HEK293T (cell line): Measurements from ENCODE around the gene PTPN1.
"Not testable (repeated sequence)": the region's sequence is repeated elsewhere in the genome, so short reads cannot be mapped to it uniquely, and the experiment has no call there.

Experiments
- ARNT ChIP-seq: fragments of 450-650 bp; IDR thresholded peaks from 2 replicates; pipeline ENCODE4 v1.6.1; 2017; ENCODE audit warnings: mild to moderate bottlenecking
- ELF4 ChIP-seq: fragments of 450-650 bp; IDR thresholded peaks from 2 replicates; pipeline ENCODE4 v1.6.1; 2017; ENCODE audit warnings: antibody characterized with exemption
- FOXA1 ChIP-seq: fragments of 450-650 bp; IDR thresholded peaks from 2 replicates; pipeline ENCODE4 v1.6.1; 2016; ENCODE audit warnings: mild to moderate bottlenecking
- FOXK2 ChIP-seq: fragments of 450-650 bp; IDR thresholded peaks from 2 replicates; pipeline ENCODE4 v1.6.1; 2016; ENCODE audit warnings: mild to moderate bottlenecking
- FOXM1 ChIP-seq: fragments of 450-650 bp; IDR thresholded peaks from 2 replicates; pipeline ENCODE4 v1.6.1; 2017; ENCODE audit warnings: mild to moderate bottlenecking, borderline replicate concordance
- NFRKB ChIP-seq: fragments of 450-650 bp; IDR thresholded peaks from 2 replicates; pipeline ENCODE4 v1.6.1; 2016; ENCODE audit warnings: mild to moderate bottlenecking, moderate library complexity
- SUZ12 ChIP-seq: fragments of 450-650 bp; IDR thresholded peaks from 2 replicates; pipeline ENCODE4 v1.6.1; 2016; ENCODE audit warnings: mild to moderate bottlenecking
- ZNF384 ChIP-seq: fragments of 450-650 bp; IDR thresholded peaks from 2 replicates; pipeline ENCODE4 v1.6.1; 2016

DNA sequence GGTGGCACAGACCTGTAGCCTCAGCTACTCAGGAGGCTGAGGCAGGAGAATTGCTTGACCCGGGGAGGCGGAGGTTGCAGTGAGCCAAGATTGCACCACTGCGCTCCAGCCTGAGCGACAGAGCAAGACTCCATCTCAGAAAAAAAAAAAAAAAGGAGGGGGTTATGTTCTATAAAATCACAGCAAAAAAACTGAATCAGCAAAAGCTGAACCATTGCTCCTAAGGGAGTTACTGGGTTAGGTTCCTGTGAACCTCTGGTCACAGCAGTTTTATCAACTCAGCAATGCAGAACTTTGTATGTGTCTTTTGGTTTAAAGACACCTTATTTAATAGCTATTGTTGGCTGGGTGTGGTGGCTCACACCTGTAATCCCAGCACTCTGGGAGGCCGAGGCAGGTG, 88.6 kb downstream of the PTPN1 start:
- not testable (repeated sequence) for TF ChIP-seq FOXA1, SUZ12, ARNT, FOXM1, FOXK2, ELF4, ZNF384, NFRKB
